TTC549 (cell line): ENCODE data around the gene ENPEP.
A peak's percentile ranks its signal among the peaks of the same experiment; 100 is the strongest.
"Not testable (repeated sequence)": the region's sequence is repeated elsewhere in the genome, so short reads cannot be mapped to it uniquely, and the experiment has no call there.

Experiments used
- FAIRE-seq: peaks from 2 replicates; lab custom pipeline; 2012; peaks lifted over from hg19 to GRCh38; lab: Jason Lieb, UNC

ENPEP gene

DNA sequence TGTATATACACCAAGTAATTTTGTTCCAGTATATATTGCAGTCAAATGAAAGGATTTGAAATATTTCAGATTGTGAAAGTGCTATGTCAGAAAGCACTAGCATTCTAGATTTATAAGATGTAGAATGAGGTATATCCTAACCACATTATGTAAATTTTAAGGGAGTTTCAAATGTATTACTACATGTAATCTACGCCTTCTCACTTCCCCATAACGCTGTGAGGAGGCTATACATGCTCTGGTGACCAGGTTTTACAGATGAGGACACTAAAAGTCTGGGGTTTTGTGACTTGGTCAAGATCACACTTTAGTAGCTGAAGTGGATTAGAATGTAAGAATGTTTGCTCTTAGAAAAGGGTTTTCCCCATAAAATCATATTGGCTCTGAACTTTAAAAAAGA is 8.1 kb downstream of the ENPEP start:
- FAIRE-seq, result no peak

DNA sequence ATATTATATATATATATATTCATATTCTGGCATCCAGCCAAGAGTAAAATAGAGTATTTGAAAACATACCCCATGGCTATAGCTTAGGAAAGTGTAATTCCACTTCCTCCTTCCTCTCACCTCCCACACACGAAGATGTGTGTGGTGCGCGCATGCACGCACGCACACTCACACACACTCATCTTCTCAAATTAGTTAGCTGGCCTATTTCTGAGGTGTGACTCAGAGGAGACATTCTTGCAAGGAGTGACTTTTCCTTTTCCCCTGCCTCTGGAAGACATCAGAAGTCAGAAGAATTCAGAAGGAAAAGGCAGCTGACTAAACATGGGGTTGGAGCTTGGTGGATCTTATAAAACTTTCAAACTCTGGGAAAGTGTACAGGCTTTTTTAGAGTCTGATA is 8.8 kb downstream of the ENPEP start:
- FAIRE-seq, result no peak

DNA sequence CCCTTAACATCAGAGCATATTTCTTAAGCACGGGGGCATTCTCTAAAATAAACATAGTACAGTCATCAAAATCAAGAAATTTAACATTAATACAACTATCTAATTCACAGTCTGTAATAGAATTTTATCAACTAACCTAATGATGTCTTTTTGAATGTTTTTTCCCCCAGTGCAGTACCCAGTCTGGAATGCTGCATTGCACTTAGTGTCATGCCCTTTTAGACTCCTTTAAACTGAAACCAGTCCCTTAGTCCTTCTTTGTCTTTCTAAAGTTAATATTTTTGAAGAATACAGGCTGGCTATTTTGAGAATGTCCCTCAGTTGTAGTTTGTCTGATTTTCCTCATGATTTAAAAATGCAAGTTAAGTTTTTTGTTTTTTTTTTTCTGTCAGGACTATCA is 9.5 kb downstream of the ENPEP start:
- FAIRE-seq, result no peak

DNA sequence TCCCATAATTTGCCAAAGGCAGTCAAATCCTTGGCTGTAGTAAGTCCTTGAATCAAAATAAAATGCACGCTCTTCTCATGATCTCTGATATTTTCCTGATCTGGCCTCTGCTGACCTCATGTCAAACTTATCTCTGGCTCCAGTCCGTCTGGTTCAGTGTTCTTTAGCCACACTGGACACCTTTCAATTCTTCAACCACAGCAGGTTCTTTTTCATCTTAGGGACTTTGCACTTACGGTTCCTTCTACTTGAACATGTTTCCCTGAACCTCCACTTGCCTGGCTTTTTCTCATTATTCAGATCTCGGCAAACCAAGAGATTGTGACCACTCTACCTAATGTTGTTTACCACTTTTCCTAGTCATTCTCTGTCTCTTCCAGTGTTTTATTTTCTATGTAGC is 10.3 kb downstream of the ENPEP start:
- no peak for FAIRE-seq

DNA sequence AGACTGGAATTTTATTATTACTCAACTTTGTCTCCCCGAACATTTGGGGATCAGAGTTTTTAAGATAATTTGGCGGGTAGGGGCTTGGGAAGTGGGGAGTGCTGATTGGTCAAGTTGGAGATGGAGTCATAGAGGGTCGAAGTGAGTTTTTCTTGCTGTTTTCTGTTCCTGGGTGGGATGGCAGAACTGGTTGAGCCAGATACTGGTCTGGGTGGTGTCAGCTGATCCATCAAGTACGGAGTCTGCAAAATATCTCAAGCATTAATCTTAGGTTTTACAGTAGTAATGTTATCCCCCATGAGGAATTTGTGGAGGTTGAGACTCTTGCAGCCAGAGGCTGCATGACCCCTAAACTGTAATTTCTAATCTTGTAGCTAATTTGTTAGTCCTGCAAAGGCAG is 10.9 kb downstream of the ENPEP start:
- FAIRE-seq, result not testable (repeated sequence)

DNA sequence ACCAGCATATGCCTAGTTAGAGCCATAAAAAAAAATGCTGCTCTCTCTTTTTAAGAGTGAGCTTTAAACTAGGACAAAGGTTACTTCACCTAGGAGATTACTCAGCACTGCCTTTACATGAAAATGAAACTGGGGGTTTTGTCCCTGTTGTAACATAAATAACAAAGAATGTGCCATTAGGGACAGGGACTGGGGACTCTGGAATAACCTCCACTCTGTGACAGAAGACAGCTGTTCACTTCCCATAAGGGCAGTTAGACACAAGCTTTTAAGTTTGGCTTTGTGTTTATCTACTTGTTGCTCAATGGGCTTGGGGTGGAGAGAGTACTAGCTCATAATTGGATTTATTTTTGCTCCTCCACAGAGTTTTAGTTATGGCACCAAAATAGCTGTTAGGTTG is 11.9 kb downstream of the ENPEP start:
- no peak for FAIRE-seq

DNA sequence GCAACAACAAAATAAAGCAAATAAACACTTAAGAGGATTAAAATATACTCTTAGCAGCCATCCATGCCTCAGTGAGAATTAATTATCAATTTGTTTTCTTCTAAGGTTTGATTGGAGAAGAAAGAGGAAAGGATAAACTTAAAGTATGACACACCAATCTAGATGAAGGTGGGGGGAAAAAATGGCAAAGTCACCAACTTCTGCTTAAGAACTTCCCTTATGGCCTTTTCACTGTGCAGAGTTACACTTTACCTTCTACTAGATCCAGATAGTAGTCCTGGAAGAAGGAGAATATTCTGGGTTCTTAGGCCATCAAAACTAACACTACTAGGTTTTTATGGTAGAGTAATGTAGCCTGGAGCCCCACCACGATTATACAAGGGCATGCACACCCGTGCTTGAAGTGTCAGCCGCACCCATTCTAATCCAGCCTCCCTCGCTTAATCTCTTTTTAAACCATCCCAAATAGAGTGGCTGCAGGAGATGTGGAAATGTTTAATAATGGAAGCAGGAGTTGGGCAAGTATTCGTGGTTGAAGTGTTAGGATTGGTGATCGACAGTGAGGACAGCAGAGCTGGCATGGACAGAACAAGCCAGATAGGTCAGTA is 14.1 kb downstream of the ENPEP start:
- no peak for FAIRE-seq

DNA sequence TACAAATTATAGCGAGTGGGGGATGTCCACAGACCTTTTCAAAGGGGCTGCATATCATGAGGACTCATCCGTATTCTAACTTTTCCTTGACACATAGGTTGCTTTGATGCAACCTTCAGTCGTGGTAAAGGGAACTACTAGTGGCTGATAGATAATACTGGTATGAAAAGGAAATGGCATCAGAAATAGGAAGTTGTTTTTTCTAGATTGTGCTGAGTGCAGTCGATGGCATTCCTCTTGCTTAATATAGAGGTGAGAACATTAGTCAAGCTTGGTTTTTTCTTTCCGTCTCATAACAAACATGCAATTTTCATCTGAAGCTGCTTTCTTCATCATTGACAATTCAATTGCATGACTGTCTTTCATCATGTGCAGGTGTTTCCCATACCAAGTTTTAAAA is 16.6 kb downstream of the ENPEP start:
- FAIRE-seq, result no peak

DNA sequence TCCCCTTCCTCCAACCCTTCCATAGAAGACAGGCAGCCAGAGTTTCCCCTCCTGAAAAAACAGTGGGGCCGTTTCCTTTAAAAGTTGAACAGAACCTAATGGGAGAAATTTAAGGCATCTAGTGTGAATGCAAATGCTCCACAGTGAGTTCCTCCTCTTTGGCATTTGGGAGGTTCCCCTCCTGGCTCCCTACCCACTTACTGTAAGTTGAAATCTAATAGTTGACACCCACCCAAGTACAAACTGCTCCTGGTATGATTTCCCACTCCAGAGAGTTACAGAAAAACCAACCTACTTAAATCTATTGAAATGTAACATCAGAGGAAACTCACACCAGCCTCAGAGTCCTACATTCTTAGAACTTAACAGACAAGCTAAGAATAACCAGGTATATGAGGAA is 17.6 kb downstream of the ENPEP start:
- no peak for FAIRE-seq

DNA sequence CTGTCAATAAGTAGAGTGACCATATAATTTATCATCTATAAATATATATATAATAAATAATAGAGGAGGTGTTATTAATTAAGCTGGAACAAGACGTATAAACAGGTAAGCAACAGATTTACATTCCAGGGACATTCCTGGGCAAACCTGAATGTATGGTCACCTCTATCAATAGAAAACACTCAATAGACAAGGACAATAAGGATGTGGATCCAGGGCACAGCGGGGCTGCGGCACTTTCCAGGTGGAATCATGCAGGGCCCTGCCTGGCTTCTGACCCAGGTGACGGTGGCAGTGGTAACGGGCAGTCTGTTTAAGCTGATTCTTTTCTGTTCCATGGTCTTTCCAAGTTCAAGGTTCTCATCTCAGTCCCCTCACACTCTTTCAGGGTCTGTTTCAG is 22.5 kb downstream of the ENPEP start:
- FAIRE-seq, result no peak

DNA sequence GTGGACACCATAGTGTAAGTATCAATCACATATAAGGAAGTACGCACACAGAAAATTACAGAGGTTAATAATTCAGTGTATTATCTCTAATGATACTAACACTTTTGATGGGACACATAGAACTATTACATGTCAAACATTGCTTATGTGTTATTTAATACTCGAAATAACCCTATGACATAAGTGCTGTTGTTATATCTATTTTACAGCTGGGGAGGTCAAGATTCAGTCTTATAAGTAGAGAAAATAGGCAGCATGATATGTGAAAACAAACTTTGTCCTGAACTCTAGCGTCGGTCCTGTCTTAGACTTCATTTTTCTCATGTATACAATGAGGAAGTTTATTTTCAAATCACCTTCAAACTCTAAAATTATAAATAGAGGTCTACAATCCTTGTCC is 23.2 kb downstream of the ENPEP start:
- FAIRE-seq, result no peak

GRCh38 chr4:110501826-110502225 is 25.9 kb downstream of the ENPEP start:
- no peak for FAIRE-seq

- no peak for FAIRE-seq
Measured at GRCh38 chr4:110503270-110504083, 27.5 kb downstream of the ENPEP start.

- FAIRE-seq, result no peak
Measured at GRCh38 chr4:110504084-110504435, 28.1 kb downstream of the ENPEP start.

DNA sequence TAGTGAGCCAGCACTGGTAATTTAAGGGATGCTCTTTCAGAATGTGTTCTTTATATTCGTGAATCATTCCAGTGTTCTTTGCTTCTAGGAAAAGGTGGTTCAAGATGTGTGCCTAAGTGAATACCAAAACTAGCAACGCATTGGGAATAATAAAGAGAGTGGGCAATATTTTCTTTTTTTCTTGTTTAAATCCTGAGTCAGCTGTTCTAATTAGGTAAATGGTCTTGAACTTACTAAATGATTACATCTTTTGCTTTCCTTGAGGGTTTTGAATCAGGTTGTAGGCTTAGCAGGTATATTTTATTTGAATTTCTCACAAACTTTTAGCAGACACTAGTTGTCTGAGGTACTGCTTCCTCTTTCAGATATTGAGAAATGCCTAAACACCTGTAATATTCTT is 29.5 kb downstream of the ENPEP start:
- FAIRE-seq, result no peak

DNA sequence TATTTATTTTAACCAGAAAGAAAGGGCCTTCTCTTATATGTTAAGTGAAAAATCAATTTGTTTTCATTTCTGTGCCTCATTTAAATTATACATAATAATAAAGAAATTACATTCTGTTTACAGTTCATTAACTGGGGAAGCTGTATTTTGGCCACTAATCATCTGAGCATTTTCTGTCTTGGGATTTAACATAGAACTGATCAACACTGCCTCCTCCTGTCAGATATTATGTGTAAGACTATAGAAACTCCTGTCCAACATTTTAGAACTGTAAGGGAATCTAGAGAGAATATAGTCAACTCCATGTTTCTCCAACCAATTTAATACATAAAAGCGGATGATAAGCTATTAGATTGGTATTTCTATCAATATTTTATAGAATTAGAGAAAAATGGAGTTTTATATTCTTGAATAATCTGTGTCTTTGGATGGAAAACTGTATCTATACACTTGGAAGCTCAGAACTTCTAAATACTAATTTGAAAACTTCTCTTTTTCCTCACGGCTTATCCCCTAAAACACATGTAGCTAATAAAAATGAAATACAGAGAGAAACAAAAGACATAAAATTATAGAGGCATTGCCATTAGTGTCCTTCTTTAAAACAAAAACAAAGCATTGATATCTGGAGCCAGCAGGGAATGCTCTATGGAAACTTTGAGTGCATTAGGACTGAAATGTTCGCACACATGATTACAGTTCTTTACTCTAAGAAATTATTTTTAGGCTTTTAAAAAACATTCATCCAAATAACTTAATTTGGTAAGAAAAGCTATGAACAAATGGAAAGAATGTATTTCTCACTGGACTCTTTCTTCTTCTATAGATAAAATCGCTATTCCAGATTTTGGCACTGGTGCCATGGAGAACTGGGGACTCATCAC is 33.1 kb downstream of the ENPEP start:
- peak; percentile 92 for FAIRE-seq

- FAIRE-seq, result no peak
Measured at GRCh38 chr4:110510277-110510676, 34.3 kb downstream of the ENPEP start.

GRCh38 chr4:110510955-110511544 is 35.1 kb downstream of the ENPEP start:
- peak; percentile 92 for FAIRE-seq

GRCh38 chr4:110512901-110513300 is 36.9 kb downstream of the ENPEP start:
- FAIRE-seq, result no peak

GRCh38 chr4:110514889-110515479 is 39.0 kb downstream of the ENPEP start:
- FAIRE-seq, result peak; percentile 93

DNA sequence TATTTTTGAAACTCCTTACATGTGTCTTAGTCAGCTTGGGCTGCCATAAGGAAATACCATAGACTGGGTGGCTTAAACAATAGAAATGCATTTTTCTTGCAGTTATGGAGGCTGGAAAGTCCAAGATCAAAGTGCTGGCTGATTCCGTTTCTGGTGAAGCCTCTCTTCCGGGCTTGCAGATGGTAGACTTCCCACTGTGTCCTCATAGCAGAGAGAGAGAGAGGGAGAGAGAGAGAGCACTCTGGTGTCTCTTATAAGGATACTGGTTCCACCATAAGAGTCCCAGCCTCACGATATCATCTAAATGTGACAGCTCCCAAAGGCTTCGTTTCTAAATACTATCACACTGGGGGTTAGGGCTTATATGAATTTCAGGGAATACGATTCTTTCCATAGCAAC is 39.7 kb downstream of the ENPEP start:
- FAIRE-seq, result no peak
